ENCODE measurements around the gene DIPK1A.

- TF ChIP-seq POLR2A (IDR thresholded peaks at IDR 0.05): no peak
- TF ChIP-seq, protein P1, sequence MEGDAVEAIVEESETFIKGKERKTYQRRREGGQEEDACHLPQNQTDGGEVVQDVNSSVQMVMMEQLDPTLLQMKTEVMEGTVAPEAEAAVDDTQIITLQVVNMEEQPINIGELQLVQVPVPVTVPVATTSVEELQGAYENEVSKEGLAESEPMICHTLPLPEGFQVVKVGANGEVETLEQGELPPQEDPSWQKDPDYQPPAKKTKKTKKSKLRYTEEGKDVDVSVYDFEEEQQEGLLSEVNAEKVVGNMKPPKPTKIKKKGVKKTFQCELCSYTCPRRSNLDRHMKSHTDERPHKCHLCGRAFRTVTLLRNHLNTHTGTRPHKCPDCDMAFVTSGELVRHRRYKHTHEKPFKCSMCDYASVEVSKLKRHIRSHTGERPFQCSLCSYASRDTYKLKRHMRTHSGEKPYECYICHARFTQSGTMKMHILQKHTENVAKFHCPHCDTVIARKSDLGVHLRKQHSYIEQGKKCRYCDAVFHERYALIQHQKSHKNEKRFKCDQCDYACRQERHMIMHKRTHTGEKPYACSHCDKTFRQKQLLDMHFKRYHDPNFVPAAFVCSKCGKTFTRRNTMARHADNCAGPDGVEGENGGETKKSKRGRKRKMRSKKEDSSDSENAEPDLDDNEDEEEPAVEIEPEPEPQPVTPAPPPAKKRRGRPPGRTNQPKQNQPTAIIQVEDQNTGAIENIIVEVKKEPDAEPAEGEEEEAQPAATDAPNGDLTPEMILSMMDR (IDR thresholded peaks at IDR 0.05): no peak
Measured at GRCh38 chr1:93007941-93008577, 46.8 kb upstream of the DIPK1A start.

Data from adrenal gland (tissue), 5 donors.